ENCODE results near the gene PPFIA3.
"Not testable (repeated sequence)": the region's sequence is repeated elsewhere in the genome, so short reads cannot be mapped to it uniquely, and the experiment has no call there.

DNA sequence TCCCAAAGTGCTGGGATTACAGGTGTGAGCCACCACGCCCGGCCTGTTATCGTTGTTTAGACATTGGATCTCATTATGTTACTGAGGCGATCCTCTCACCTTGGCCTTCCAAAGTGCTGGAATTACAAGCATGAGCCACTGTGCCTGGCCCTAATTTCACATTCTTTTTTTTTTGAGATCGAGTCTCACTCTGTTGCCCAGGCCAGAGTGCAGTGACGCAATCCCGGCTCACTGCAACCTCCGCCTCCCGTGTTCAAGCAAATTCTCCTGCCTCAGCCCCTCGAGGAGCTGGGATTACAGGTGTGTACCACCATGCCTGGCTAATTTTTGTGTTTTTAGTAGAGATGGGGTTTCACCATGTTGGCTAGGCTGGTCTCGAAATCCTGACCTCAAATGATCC is 3.9 kb downstream of the PPFIA3 start:
- TF ChIP-seq CTCF (conservative IDR thresholded peaks at IDR 0.05; ENCODE audit: low read depth, low read length); EZH2 (IDR thresholded peaks at IDR 0.05; ENCODE audit: low read length, unreplicated experiment): not testable (repeated sequence)

Measured in PC-3 (cell line).